ENCODE results near the gene SYCP3.
"Not testable (repeated sequence)": the region's sequence is repeated elsewhere in the genome, so short reads cannot be mapped to it uniquely, and the experiment has no call there.

The SYCP3 gene

GRCh38 chr12:101710288-101710687 lies 29.0 kb downstream of the SYCP3 start:
- DNase-seq, result no peak

DNA sequence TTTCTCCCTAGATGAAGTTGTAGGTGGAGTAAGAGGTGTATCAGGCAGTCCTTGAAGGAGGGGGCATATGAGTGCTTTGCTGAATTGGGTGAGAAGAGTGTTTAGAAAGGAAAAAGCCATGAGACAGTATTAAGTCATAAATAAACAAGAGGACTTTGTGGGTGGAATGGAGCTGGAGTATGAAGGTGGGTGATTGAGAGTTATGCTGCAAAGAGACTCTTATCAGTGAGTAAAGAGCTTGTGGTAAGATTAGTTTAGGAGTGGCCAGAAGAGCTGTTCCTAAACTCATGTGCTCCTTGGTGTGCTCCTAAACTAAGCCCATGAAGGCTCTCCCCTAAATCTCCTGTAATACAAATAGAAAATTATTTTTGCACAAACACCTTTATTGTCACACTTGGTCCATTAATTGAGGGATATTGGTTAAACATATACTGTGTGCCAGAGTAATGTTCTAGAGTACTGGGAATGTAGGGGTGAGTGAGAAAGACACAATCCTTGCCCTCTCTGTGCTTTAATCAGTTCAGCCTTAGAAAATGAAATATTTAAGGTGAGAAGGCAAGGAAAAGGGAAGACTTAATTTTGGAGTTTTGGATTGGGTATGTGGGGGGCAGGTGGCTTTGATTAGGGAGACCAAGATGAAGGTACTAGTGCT lies 32.0 kb downstream of the SYCP3 start:
- no peak for DNase-seq

GRCh38 chr12:101706403-101706802 lies 32.9 kb downstream of the SYCP3 start:
- DNase-seq, result no peak

DNA sequence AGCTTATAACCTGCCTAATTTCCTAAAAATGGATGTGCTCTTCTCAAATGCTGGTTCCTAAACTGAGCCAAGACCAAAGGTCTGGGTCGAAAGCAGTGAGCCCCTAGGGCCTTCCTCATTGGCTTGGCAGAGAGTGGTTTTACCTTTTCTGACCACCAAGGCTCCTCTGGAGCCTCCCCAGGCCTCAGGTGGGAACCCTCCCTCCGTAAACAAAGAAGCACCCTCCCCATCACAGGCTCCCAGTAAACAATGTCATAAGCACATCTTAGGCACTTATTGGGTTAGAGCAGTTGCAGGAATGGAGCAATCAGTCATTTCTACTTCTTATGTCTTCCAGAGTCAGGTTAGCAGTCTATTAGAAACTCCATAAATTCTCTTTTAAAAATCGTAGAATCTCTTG lies 35.8 kb downstream of the SYCP3 start:
- no peak for DNase-seq

GRCh38 chr12:101700299-101700820 lies 38.9 kb downstream of the SYCP3 start:
- no peak for DNase-seq

DNA sequence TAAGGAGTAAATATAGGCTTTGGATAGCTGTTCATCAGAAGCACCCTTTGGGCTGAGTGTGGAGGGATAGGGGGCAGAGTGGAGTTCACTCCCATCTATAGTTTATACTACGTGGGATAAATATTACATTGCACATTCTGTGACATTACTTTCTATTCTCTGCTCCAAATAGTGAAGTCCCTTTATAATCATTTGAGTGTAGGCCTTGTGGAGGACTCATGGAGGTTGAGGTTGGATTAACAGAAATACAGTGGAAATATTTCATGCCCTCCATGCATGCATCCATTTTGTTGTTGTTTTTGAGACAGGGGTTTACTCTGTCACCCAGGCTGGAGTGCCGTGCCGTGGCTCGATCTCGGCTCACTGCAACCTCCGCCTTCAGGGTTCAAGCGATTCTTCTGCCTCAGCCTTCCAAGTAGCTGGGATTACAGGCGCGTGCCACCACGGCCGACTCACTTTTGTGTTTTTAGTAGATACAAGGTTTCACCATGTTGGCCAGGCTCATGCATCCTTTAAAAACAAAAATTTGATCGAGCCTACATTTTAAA lies 40.4 kb downstream of the SYCP3 start:
- peak; percentile 17 for DNase-seq

DNA sequence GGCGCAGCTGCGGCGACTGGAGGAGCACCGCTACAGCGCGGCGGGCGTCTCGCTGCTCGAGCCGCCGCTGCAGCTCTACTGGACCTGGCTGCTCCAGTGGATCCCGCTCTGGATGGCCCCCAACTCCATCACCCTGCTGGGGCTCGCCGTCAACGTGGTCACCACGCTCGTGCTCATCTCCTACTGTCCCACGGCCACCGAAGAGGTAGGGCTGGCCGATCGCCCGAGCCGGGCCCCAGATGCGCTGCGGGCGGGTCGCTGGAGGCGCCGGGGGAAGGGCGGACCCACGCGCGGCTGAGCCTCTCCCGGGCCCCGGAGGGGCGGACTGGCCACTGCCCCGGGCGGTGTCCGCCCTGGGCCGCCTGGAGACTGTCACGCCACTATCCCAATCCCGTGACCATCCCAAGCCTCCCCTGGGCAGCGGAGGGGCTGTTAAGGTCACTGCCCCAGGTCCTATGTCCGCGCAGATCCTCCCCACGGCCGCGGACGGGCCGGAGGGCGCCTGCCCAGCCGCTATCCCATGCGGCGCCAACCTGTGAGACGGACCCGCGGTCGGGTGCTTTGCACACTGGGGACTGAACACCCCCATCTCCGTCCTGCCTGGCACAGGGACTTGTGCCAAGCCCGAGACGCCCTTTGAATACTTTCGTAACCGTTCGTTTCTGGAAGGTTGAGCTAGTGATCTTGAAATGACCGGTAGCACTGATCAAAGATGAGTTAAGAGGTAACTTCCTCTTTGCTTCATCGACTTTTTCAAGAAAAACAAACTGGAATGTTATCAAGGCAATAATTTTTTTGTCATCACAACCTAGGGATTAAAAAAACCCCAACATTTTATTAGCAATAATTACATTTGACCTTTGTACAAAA lies 41.1 kb downstream of the SYCP3 start:
- peak; percentile 32 for DNase-seq

DNA sequence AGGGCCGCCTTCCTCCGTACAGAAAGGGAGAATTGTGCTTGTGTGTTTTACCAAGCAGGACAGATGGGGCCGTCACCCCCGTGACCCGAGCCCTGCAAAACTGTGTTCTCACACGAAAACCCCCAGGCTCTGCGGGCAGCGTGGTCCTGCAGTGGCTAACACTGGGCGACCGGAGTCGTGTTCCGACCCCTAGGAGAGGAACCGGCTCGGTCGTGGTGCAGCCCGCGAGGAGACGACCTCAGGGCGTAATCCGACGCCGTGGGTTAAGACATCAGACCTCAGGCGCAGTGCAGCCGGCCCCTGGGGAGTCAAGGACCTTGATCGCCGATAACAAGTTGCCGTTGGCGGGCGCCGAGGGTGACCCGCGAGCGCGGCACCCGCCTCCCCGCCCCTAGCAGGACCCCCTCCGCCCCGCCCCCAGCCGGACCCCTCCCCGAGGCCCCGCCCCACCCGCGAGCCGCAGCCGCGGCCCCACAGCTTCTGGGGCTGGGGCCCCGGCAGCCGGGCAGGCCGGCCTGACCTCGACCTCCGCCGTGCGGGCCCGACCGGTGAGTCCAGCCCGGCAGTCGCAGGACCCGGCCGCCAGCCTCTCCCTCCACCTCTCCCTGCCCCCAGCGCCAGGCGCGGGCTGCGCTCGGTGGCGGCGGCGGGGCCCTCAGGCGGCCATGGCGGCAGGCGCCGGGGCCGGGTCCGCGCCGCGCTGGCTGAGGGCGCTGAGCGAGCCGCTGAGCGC lies 41.9 kb downstream of the SYCP3 start, which contains the start of gene CHPT1:
Gene CHPT1, plus strand, starts transcription at position 444 of the 733 bp plus-strand sequence. Its CDS starts 222 bp downstream, at position 666.
- DNase-seq, result peak; percentile 78

DNA sequence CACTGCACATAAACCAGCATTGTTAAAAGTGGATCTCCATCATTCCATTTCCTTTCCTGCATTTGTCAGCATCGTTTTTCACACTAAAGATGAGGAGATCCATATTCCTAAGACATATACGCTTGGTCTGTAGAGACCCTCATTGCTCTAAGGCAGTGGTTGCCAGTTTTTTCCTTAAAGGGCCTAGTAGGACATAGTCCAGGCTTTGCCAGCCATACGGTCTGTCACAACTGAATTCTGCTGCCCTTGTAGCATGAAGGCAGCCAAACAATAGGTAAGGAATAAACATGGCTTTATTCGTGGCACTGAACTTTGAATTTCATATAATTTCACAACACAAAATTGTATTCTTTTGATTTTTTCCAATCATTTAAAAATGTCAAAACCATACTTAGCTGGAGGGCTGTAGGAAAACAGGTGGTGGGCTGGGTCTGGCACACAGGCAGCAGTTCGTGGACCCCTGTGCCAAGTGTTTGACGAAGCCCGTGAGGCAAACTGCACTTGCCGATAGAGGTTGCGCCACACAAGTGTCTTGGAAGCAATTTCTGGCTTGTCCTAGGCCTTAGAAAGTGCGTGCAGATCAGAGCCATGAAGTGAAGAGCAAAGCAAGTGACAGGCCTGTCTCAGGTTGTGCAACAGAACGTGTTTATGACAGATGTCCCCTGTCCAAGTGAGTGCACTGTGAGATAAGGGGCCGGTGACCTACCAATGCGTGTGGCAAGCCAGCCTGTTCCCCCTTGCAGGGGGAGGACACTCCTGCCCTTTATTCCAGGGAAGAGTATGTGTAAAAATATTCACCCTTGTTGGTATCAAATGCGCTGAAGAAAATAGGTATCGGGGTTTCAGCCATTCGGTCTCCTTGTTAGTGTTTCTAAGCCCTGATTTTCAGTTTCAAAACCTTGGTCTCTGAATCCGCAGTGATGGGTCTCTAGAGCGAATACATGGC lies 42.7 kb downstream of the SYCP3 start:
- DNase-seq, result peak; percentile 8

- no peak for DNase-seq
Measured at GRCh38 chr12:101695706-101696105, 43.6 kb downstream of the SYCP3 start.

DNA sequence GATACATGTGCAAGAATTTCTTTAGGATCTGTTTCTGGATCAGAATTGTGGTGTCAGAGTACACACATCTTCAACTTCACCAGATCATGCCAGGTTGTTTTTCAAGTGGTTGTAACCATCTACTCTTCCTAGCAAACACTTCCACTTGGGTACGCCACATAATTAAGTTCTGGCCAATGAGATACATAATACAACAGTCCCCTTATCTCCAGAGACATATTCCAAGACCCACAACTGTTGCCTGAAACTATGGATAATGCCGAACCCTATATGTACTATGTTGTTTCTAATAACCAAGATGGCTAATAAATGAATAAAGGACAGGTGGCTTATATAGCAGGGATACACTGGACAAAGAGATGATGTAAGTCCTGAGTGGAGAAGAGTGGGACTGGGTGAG lies 44.3 kb downstream of the SYCP3 start:
- no peak for DNase-seq

DNA sequence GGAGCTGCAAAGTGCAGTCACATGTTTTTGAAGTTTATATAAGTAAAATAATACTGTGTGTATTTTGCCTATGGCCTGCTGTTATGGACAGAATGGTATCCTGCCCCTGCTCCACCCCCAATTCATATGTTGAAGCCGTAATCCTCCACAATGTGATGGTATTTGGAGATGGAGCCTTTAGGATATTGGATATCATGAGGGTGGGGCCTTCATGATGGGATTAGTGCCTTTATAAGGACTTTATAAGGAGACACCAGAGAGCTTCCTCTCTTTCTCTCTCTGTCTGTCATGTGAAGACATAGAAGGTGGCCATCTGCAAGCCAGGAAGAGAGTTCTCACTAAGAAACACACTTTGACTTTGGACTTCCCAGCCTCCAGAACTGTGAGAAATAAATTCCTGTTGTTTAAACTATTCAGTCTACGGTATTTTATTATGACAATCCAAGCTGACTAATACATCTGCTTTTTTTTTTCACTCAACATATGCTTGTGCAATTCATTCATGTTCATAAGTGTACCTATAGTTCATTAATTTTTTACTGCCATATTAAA lies 44.9 kb downstream of the SYCP3 start:
- DNase-seq, result no peak

DNA sequence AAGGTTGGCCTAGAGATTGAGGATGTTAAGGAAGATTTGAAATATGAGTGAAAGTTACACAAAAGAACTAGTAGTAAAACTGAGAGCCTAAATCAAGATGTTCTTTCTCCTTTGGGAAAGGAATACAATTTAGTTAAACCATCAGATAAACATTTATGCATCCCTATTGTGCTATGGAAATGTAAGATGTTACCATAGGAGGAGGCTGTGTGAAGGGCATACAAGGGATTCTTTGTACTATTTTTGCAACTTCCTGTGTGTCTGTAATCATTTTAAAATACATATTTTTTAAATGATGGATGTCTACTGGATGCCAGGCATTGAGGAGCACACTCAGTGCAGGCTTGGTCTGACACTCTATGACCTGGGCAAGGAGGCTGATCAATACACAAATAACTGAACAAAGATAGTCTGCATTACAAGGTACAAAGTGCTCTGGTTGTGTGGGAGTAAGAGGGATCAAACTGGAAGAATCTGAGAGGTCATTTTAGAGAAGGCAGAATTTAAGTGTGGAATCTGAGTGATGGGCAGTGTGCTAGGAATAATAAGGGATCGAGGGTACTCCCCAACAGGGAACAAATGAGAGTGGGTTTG lies 47.7 kb downstream of the SYCP3 start:
- DNase-seq, result no peak

- no peak for DNase-seq
Measured at GRCh38 chr12:101690544-101691098, 48.6 kb downstream of the SYCP3 start.

GRCh38 chr12:101686176-101686575 lies 53.1 kb downstream of the SYCP3 start:
- no peak for DNase-seq

- DNase-seq, result no peak
Measured at GRCh38 chr12:101685092-101685491, 54.2 kb downstream of the SYCP3 start.

DNA sequence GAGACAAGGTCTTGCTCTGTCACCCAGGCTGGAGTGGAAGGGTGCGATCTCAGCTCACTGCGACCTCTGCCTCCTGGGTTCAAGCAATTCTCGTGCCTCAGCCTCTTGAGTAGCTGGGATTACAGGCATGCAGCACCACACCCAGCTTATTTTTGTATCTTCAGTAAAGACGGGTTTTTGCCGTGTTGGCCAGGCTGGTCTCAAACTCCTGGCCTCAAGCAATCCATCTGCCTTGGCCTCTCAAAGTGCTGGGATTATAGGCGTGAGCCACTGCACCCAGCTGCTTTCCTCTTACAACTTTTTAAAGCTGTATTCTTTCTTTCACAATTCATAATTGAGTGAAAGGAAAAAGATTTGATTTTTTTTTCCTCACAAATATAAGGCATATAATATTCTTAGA lies 57.6 kb downstream of the SYCP3 start:
- not testable (repeated sequence) for DNase-seq

- no peak for DNase-seq
Measured at GRCh38 chr12:101680647-101681046, 58.6 kb downstream of the SYCP3 start.

GRCh38 chr12:101680240-101680639 lies 59.0 kb downstream of the SYCP3 start:
- DNase-seq, result no peak

Measured in stimulated activated CD4-positive, alpha-beta T cell treated with anti-CD3 and anti-CD28 coated beads, Interleukin-15, amount 100 ng/mL, for 24 hours (primary cell).